Measurements from ENCODE around the gene DDX31.
A peak's percentile ranks its signal among the peaks of the same experiment; 100 is the strongest.

Gene DDX31

DNA sequence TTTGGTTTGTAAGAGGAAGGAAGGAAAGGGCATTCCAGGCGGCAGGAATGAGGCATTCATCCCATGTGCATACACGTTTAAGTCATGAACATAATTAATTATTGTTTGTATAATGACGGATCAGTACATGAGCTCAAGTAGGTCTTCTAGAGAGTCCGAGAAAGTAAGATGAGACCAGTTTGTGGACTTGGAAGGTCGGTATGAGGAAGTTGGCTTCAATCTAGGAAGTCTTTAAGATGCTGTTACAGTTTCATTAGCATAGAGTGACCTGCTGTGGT, 2.6 kb upstream of the DDX31 start:
- DNase-seq = peak in 1 of 2 experiments; percentile 13

DNA sequence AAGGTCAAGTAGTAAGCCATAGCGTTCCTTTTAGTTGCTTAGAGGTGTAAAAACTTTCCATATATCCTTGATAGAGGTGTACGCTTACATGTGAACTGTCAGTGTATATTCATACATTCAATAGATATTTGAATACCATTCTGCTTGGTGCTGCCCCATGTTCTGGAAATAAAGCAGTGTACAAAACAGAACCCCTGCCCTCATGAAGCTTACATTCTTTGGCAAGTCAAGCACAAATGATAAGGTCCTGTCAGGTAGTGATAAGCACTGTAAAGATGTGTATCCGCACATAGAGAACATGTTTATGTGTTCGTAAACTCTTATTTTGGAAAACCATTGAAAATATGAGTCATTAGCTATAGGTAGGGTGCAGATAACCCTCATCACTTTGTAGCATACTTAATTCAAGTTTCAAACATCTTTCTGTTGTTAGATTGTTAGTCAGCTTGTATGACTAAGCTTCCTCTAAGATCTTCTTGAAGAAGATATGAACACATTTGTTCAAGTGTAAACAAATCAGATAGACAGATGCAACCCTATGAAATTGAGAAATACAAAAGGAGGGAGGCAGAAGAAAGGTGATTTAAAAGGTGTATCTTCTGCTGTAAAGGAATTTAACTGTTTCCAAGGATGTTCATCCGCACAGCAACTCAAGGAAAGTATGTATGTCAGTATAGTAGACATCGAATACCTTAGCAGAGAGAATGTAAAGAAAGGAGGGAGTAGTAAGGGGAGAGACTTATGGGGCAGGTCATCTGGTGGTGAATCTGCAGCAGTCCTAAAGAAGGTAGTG, 2.0 kb upstream of the DDX31 start:
- DNase-seq = no peak

DNA sequence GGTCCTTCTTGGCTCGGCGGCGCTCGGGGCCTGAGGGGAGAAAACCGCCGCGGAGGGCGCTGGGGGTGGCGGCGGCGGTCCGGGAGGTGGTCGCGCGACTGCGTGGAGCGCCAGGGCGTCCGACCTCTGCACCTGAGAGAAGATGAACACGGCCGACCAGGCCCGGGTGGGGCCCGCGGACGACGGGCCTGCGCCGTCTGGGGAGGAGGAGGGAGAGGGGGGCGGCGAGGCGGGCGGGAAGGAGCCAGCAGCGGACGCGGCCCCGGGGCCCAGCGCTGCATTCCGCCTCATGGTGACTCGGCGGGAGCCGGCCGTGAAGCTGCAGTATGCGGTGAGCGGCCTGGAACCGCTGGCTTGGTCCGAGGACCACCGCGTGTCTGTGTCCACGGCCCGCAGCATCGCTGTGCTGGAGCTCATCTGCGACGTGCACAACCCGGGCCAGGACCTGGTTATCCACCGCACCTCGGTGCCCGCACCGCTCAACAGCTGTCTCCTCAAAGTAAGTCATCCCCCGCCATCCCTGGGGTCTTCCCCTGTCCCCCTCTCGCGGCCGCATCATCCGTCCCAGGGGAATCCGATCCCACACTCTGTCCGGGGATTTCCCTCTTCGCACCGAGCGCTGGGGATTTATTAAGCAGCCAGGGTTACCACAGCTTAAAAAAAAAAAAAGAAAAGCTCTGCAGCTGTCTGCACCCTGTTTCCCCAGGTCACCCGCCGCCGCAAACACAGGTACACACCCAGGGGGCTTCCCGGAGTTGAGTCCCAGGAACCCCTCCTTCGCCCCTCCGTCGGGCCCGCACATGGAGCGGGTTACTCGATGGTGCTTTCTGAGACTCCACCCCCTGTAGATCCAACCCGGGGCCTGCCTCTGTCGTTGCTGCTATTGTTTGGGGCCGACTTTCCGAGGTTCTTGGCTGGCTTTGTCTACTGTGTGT, 941 bp upstream of the DDX31 start, which contains the start of gene GTF3C4:
GTF3C4 (plus strand) TSS at position 8 of the 935 bp plus-strand sequence; CDS start at position 143, 135 bp downstream.
- peak in 1 of 2 experiments; percentile 50 for DNase-seq

DNA sequence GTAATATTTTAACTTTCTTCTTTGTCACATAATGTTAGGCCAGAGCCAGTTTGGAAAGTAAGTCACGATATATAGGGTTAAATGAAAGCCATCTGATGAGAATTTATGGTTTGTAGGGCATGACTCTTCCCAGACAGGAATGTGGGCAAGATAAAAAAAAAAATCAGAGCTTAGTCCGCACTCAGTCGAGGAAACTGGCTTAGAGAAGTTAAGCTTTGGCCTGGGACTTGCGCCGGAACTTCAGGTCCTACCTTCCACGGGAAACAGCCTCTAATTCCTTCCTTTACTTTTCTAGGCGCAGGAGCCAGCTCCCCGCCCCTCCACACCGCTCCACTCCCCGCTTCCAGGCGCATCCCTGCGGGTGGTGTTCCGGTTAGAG, 475 bp downstream of the DDX31 start:
- DNase-seq = peak in 1 of 2 experiments; percentile 71

DNA sequence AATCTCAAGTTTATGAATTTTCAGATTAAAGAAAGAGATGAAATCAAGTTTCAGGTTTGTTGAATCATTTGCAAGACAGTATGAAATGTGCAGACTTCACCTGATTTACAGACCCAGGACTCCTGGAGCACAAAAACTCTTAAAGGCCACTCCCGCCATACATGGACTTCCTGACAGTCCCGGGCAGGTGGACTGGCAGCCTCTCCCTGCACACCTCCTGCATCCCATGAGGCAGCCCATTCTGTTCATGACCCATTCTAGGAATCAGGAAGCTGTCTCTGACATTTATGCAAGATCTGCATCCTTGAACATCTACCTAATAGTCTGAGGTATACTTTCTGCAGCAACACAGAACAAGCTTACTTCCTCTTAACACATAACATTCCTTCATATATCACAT, 5.9 kb downstream of the DDX31 start:
- no peak for DNase-seq

DNA sequence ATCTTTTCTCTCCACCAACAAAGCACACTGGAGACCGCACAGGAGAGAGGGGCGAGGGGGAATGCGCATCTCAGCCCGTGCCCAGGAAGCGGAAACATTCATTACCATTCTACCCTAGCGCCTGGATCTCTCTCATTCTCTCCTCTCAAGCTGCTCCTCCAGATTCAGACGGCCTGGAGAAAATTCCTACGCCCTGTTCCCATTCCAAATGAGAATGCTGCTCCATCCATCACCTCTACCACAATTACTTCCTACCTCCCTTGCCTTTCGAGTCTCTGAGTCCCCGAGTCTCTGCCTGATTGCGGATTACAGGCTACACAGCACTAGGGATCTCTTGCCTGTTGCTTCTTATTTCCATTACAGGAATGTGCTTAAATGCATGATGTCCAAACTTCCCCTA, 6.7 kb downstream of the DDX31 start:
- no peak for DNase-seq

DNA sequence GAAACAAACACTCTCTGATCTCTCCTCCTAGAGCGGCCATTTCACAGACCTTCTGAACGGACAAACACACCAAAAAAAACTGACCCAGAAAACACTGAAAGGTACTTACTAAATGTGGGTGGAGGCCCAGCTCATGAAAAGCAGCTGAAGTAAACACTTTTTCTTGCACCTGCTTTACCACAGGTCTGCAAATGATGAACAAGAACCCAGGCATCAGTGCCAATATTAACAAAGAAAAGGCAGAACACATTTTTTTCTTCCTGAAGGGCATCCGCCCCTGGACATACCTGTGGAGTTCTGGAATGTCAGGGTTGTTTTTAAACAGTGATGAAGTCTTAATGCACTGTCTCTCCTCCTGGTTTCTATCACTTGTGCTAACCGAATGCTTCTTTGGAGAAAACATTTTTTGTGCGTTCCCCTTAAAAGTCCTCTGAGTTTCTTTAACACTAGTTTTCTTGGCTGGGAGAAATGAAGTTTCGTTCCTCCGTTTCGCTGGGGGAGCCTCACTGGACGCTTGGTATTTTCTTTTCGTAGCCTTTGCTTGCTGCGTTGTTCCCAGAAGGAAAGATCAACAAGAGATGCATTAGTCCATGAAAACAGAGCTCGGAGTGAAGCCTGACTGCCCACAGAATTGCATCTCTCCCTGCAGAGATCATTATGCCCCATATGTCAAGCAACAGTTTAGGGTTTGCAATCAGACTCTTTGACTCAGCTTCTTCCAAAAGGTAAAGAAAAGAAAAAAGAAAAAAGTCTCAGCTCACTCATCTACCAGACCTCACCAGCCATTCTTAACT, 7.4 kb downstream of the DDX31 start:
- no peak for DNase-seq

DNA sequence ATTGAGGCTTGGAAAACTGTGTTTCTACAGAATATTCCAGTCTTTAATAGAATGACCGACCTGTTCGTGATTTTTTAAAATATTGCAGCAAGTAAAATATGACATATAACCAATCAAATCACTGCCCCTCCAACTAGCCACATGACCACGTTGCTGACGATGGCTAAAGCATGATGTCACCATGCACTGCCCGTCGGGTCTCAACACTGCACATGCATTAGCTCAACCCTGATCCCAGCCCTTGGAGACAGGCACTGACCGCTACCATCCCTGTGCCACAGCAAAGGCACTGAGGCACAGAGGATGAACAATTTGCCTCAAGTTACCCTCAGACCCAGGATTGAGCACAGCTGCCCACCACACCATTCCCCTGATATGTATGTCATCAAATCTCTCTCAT, 13.5 kb downstream of the DDX31 start:
- no peak for DNase-seq

DNA sequence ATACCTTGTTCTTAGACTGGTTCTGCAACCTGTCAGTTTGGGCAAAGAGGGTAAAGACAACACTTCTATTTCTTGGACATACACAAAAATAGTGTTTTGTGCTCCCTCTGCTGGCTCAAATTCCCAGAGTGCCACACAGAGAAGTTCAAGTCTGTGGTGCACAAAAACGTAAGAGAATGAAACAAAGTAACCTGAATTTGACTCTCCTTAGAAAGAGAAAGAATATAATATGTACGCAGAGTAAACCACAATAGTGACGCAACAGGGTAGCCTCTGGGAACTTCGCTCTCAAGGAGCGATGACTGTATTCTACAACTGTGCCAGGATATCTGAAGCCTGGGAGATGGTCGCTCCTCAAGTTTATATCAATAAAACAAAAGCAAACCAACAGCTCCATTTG, 18.5 kb downstream of the DDX31 start:
- DNase-seq = no peak

DNA sequence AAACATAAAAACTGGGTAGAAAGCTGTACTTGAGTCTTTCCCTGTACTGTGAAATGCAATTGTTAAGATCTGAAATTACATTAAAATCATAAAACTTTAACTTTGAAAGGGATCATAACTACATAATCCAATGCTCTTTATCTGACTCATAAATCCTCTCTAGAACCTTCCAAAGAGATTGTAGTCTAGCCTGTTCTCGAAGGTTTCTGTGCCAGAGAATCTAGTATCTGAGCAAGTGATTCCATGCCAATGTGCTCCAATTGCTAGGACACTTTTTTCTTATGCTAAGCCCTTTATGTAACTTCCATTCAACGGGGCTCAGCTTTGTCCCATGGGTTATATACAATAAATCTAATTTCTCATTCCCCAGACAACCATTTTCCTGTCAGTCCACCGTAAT, 21.1 kb downstream of the DDX31 start:
- DNase-seq = no peak

DNA sequence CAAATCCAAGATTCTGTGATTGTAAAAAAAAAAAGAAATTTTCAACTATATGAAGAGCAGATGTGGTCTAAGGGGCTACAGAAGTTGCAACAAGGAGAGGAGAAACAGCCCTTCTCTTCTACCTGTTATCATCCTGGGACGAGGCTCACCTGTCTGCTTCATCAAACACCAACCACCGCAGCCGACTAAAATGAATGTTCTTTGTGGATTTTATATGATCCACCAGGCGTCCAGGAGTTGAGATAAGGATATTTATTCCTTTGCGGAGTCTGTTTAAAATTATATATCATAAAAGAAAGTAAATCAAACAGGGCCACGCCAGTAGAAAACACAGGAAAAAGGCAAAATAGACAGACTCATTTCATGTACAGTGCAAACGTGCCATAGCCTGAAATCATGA, 21.5 kb downstream of the DDX31 start:
- no peak for DNase-seq

DNA sequence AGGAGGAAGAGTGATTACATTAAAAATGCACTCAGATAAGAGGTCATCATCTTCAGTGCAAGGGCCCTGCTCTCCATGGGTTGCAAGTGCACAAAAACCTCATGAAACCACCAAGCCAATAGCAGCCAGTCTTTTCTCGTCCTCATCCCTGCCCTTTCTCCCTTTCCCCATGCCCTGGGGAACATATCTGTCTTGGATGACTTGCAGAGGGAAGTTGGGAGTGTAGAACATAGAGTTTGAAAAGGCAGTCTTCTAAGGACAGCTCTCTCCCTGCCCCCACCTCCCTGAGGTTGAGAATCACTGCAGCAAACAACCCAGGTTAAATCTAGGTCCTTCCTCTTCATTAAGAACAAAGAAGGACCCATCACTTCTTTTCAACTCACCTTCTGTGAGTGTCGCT, 22.0 kb downstream of the DDX31 start:
- no peak for DNase-seq

DNA sequence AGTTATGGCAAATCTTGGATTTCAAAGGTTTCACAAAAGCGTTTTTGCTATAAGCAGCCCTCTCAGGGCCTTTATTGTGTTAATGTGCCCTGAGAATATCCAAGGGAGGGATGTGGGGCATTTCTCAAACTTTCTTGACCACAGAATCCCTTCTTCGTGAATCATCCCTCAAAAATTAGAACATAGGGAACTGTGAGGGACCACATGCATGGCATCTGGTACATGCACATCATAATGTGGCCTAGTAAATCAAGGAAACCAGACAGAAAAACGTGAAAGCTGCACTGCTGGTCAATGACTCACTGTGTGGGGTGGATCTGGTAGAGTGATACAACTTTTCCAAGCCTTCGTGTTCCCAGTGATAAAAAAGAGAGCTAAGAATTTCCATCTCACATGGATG, 22.4 kb downstream of the DDX31 start:
- no peak for DNase-seq

DNA sequence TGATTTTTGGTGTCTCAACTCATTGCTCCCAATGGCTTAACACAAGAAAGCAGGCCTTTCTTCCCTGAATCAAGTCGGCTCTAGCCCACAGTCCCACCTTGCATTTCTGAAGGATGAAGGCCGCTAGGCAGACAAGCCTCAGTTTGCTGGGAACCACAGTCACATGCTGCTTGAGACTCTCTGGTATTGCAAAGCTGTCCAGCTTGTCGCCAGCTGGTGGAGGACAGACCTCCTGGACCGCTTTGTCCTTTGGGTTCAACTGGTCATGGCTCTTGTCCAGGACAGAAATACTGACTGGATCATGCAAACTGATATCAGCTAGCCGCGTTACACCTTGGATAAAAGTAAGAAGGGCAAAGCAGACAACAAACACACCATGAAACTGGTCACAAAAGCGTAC, 23.1 kb downstream of the DDX31 start:
- DNase-seq = no peak

DNA sequence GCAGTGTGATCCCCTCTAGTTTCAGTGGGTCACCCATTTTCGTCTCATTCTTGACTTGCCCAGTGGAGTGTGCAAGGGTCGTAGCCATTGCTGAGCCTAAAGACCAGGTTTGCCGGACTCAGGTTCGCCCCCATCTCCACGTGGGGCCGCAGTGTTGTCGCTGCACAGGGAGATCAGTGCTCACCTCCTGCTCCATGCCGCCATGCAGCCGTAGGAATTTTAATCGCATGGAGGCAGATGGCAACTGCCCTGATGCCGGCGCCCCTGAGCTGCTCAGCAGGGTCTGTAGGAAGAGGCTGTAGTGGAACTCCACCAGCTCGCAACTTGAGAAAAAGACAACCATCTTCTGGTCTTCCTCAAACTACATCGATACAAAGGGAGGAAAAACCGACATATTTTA, 24.1 kb downstream of the DDX31 start:
- DNase-seq = no peak

DNA sequence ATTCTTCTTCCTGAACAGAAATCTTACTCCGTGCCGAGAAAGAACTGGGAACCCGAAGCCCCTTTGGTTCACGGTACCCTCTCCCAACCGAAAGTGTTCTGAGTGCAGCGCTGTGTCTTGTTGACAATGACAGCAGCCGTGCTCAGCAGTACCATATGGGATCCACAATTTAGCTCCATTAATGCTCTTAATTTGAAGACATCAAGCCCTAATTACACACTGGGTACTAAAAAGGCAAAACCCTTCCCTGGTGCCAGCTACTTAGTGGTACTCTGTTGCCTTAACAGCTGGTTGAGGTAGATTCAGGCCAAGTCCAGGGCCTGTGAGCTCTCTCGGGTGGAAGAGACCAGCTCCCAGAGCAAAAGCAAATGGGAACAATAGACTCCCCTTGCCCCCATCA, 24.5 kb downstream of the DDX31 start:
- no peak for DNase-seq

DNA sequence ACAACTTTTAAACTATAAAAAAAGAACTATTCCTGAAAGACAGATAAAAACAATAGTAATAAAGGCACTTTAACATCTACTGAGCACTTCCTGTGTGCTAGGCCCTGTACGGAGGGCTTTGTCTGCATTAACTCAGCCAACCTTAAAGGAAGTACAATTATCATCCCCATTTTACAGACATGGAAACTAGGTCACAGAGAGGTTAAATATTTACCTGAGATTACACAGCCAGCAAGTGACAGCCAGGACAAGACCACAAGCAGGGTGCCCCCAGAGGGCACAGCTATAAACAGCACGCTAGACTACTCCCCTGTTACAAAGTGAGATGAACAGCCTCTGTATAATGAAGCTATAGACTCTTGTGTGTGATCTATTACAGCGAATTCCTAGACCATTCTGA, 25.5 kb downstream of the DDX31 start:
- DNase-seq = peak in 1 of 2 experiments; percentile 16

DNA sequence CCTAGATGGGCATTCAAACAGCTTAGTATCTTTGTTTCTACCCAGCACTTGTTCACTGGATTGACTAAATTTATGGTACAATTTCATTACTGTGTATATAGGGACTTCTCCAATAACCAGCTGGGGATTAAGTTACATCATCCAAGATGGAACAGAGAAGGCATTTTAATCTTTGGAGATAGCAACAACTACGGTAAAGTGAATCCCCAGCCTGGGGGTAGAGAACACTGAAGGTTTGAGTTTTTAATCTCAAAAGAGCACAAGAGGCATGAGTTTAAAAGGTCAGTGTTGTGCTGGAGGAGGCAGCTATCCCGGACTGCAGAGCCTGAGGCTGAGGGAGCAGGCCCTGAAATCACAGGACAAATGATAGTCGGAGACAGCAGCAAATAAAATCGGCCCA, 28.6 kb downstream of the DDX31 start:
- DNase-seq = no peak

DNA sequence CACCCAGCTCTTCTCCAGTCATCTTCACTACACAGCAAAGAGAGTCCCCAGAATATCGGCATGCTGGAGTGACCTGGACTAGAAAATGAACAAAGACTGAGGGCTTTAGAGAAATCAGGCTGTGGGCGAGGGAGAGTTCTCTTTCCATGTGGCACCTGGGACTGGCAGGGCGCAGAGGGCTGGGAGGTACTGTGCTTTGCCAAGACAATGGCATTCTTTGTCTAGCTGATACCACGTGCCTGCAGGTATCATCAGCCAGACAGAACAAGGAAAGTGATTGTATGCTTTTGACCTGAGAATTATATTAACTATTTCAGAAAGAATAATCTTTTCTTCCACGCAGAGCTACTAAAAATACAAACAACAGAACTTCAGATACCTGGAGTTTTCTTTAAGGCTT, 30.5 kb downstream of the DDX31 start:
- DNase-seq = no peak

DNA sequence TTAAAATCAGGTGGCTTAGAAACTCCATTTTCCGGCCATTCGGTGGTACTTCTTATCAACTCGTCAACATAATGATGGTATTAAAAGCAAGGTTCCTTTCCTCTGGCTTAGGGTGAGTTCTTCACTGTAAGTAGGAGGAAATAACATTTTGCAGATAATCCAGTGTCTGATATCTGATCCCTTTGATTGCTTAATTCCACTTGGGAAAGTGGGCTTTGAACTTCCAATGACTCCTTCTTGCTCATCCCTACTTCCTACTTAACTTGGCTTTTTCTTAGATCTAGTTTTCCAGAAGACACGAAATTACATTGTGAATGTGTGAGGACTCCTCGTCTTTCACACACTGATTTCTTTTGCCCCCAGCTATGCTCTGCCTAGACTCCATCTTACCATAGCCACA, 31.5 kb downstream of the DDX31 start:
- no peak for DNase-seq

DNA sequence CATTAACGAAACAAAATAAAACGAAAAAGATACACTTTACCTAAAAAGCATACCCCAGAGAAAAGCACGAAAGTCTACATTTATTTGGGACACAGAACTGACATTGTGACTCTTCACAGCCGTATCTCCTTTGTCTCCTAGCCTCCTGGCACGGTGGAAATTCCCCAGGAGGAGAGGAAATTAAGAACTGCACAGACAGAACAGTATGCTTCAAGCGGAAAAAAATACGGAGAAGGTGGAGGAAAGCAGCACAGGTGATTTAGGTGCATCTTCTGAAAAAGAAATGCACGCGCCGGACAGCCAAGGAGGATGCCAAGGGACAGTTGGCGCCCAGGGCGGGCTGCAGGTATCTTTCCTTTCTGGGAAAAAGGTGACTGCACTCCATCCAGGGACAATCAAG, 32.0 kb downstream of the DDX31 start:
- no peak for DNase-seq

DNA sequence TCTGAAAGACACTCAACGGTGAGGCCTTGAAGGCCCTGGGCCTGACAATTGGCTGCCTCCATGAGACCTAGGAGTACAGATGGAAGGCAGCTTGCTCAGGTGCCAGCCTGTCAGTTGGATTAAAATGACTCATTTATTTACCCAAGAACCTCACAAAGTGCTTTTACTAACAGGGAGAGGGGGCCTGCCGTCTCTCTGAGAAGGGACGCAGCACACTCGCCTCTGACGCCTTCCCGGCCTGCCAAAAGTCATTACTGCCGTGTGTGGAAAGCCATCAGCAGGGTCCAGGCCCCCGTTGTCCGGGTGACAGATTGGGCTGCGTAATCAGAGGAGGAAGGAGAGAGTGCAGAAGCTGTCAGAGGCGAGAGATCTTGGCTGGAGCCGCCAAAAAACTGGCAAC, 32.4 kb downstream of the DDX31 start:
- no peak for DNase-seq

DNA sequence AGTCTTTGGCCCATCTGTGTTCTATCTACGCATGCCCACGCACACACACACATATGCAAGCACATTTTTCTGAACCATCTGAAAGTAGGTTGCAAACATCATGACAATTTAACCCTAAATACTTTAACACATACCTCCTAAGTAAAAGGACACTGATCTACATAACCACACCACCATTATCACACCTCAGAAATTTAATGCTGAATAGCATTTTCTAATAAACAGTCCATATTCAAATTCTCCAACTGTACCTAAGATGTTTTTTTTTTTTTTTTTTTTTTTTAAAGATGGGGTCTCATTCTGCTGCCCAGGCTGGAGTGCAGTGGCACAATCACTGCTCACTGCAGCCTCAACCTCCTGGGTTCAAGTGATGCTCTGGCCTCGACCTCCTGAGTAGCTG, 35.5 kb downstream of the DDX31 start:
- no peak for DNase-seq

All from SW 1271 (cell line).